ENCODE results near the gene UBL5. TPM values are rescaled to one million over a fixed set of nuclear protein-coding genes. Genes with fewer than 3 reads are reported as not detected.
A peak's percentile ranks its signal among the peaks of the same experiment; 100 is the strongest.
"Not testable (repeated sequence)": the region's sequence is repeated elsewhere in the genome, so short reads cannot be mapped to it uniquely, and the experiment has no call there.

UBL5 gene
- total RNA-seq, 2 experiments from 2014 or later = 334 to 346 TPM

GRCh38 chr19:9842834-9843625 lies 15.3 kb downstream of the UBL5 start:
- intact Hi-C loops (cut with micrococcal nuclease) = no loop called here
- H3K9me3 Mint-ChIP-seq = no peaks in the 10 kb centered on the region
- ChIA-PET POLR2A (no interaction called here), CTCF (no interaction called here)
- no peak overlapping the region for H3K27ac Mint-ChIP-seq
- H3K4me3 Mint-ChIP-seq = no peak overlapping the region
- no peak for DNase-seq
- H3K27me3 Mint-ChIP-seq = no peaks in the 10 kb centered on the region
- H3K4me1 Mint-ChIP-seq (ENCODE audit: low read depth) = peaks cover 12% of the 10 kb centered on the region
- H3K36me3 Mint-ChIP-seq = peaks cover 40% of the 10 kb centered on the region

GRCh38 chr19:9843626-9844273 lies 16.0 kb downstream of the UBL5 start:
- H3K27ac Mint-ChIP-seq; H3K4me3 Mint-ChIP-seq; DNase-seq; intact Hi-C loops (cut with micrococcal nuclease); POLR2A ChIA-PET; H3K9me3 Mint-ChIP-seq; CTCF ChIA-PET; H3K27me3 Mint-ChIP-seq: not testable (repeated sequence)
- Mint-ChIP-seq H3K4me1 (ENCODE audit: low read depth) (peaks cover 11% of the 10 kb centered on the region), H3K36me3 (peaks cover 38% of the 10 kb centered on the region)

- intact Hi-C loops (cut with micrococcal nuclease) = no loop called here
- peak overlapping the region; percentile 18 for H3K27ac Mint-ChIP-seq
These were observed 19.5 kb downstream of the UBL5 start for GRCh38 chr19:9847087-9847671.

GRCh38 chr19:9848060-9848459 lies 20.3 kb downstream of the UBL5 start:
- H3K36me3 Mint-ChIP-seq = peaks cover 15% of the 10 kb centered on the region
- POLR2A ChIA-PET = no interaction called here
- no peaks in the 10 kb centered on the region for H3K9me3 Mint-ChIP-seq
- CTCF ChIA-PET = interaction anchor here (0.8 to 1.2 kb wide), 3 partner anchors 10 to 208 kb away, joined by 3 to 4 read pairs (median 4); no protein-coding TSS in a partner anchor
- H3K27me3 Mint-ChIP-seq = no peaks in the 10 kb centered on the region
- peak; percentile 56 for DNase-seq
- no peak overlapping the region for H3K4me3 Mint-ChIP-seq
- peaks cover 5% of the 10 kb centered on the region for H3K4me1 Mint-ChIP-seq (ENCODE audit: low read depth)
- H3K27ac Mint-ChIP-seq = no peak overlapping the region
- intact Hi-C loops (cut with micrococcal nuclease) = loop anchor here (1.0 kb wide), 1 partner anchor 66 kb away; no protein-coding TSS in a partner anchor

More at GRCh38 chr19:9847087-9847671, 19.5 kb downstream of the UBL5 start:
- Mint-ChIP-seq H3K4me1 (ENCODE audit: low read depth) (peaks cover 5% of the 10 kb centered on the region), H3K27me3 (no peaks in the 10 kb centered on the region), H3K9me3 (no peaks in the 10 kb centered on the region), H3K36me3 (peaks cover 17% of the 10 kb centered on the region), H3K4me3 (no peak overlapping the region)
- CTCF ChIA-PET = interaction anchor here (0.8 to 1.2 kb wide), 3 partner anchors 11 to 207 kb away, joined by 3 to 4 read pairs (median 4); no protein-coding TSS in a partner anchor
- POLR2A ChIA-PET = no interaction called here
- DNase-seq = peak; percentile 65

GRCh38 chr19:9848762-9849161 lies 21.0 kb downstream of the UBL5 start:
- CTCF ChIA-PET = no interaction called here
- POLR2A ChIA-PET = no interaction called here
- Mint-ChIP-seq H3K4me1 (ENCODE audit: low read depth) (peaks cover 6% of the 10 kb centered on the region), H3K27ac (no peak overlapping the region), H3K36me3 (peaks cover 9% of the 10 kb centered on the region), H3K4me3 (no peak overlapping the region), H3K27me3 (no peaks in the 10 kb centered on the region), H3K9me3 (no peaks in the 10 kb centered on the region)
- no peak for DNase-seq
- intact Hi-C loops (cut with micrococcal nuclease) = loop anchor here (1.0 kb wide), 1 partner anchor 66 kb away; no protein-coding TSS in a partner anchor

- Mint-ChIP-seq H3K4me3 (no peak overlapping the region), H3K27me3 (no peaks in the 10 kb centered on the region), H3K27ac (no peak overlapping the region), H3K4me1 (ENCODE audit: low read depth) (peaks cover 8% of the 10 kb centered on the region), H3K36me3 (peaks cover 6% of the 10 kb centered on the region), H3K9me3 (no peaks in the 10 kb centered on the region)
- intact Hi-C loops (cut with micrococcal nuclease) = no loop called here
- ChIA-PET POLR2A (no interaction called here), CTCF (no interaction called here)
- no peak for DNase-seq
These were observed 22.1 kb downstream of the UBL5 start for GRCh38 chr19:9849791-9850190.

- intact Hi-C loops (cut with micrococcal nuclease) = no loop called here
- H3K4me3 Mint-ChIP-seq = no peak overlapping the region
- H3K27ac Mint-ChIP-seq = no peak overlapping the region
- H3K4me1 Mint-ChIP-seq (ENCODE audit: low read depth) = peaks cover 8% of the 10 kb centered on the region
- no peak for DNase-seq
- no peaks in the 10 kb centered on the region for H3K27me3 Mint-ChIP-seq
- POLR2A ChIA-PET = no interaction called here
- no peaks in the 10 kb centered on the region for H3K9me3 Mint-ChIP-seq
- peaks cover 2% of the 10 kb centered on the region for H3K36me3 Mint-ChIP-seq
- CTCF ChIA-PET = no interaction called here
These were observed 22.7 kb downstream of the UBL5 start for GRCh38 chr19:9850235-9850959.

GRCh38 chr19:9854282-9854846 lies 26.6 kb downstream of the UBL5 start:
- ChIA-PET CTCF (no interaction called here), POLR2A (no interaction called here)
- Mint-ChIP-seq H3K36me3 (peaks cover 5% of the 10 kb centered on the region), H3K27ac (no peak overlapping the region), H3K9me3 (no peaks in the 10 kb centered on the region), H3K27me3 (no peaks in the 10 kb centered on the region), H3K4me1 (ENCODE audit: low read depth) (peaks cover 32% of the 10 kb centered on the region), H3K4me3 (no peak overlapping the region)
- no peak for DNase-seq
- intact Hi-C loops (cut with micrococcal nuclease) = no loop called here

GRCh38 chr19:9856609-9857008 lies 28.9 kb downstream of the UBL5 start:
- POLR2A ChIA-PET = no interaction called here
- H3K4me3 Mint-ChIP-seq = no peak overlapping the region
- peaks cover 44% of the 10 kb centered on the region for H3K4me1 Mint-ChIP-seq (ENCODE audit: low read depth)
- H3K27ac Mint-ChIP-seq = peak overlapping the region; percentile 86
- DNase-seq = no peak
- intact Hi-C loops (cut with micrococcal nuclease) = no loop called here
- H3K9me3 Mint-ChIP-seq = no peaks in the 10 kb centered on the region
- H3K27me3 Mint-ChIP-seq = no peaks in the 10 kb centered on the region
- H3K36me3 Mint-ChIP-seq = peaks cover 5% of the 10 kb centered on the region
- CTCF ChIA-PET = no interaction called here

- DNase-seq = no peak
- Mint-ChIP-seq H3K36me3 (peaks cover 5% of the 10 kb centered on the region), H3K9me3 (no peaks in the 10 kb centered on the region), H3K4me3 (no peak overlapping the region), H3K27ac (peak overlapping the region; percentile 86), H3K27me3 (no peaks in the 10 kb centered on the region), H3K4me1 (ENCODE audit: low read depth) (peaks cover 47% of the 10 kb centered on the region)
- ChIA-PET POLR2A (no interaction called here), CTCF (interaction anchor here (1.1 to 1.3 kb wide), 2 partner anchors 23 to 143 kb away, joined by 3 read pairs; no protein-coding TSS in a partner anchor)
- intact Hi-C loops (cut with micrococcal nuclease) = no loop called here
These were observed 29.5 kb downstream of the UBL5 start for GRCh38 chr19:9857076-9857721.
